Keratinocyte (primary cell): ENCODE results near the gene HES3.

Source experiments
- EZH2 ChIP-seq: IDR thresholded peaks from one replicate; pipeline ENCODE4 v1.6.1; 2012; ENCODE audit warnings: inconsistent platforms, mild to moderate bottlenecking, low read length, moderate library complexity
- TF ChIP-seq, protein P1 (sequence below), 3 experiments: IDR thresholded peaks in 1 of 3; conservative IDR thresholded peaks in 1 of 3; optimal IDR thresholded peaks in 1 of 3; 2 replicates in 2 of 3; 3 replicates in 1 of 3; pipeline versions ENCODE3 to v1.5.1; 2011; ENCODE audit warnings: low read length in 3 of 3, mild to moderate bottlenecking in 3 of 3, moderate library complexity in 2 of 3, control low read depth in 1 of 3, inconsistent platforms in 1 of 3; ENCODE audit not compliant: insufficient read depth in 2 of 3; ENCODE audit errors: extremely low read depth in 1 of 3

DNA sequence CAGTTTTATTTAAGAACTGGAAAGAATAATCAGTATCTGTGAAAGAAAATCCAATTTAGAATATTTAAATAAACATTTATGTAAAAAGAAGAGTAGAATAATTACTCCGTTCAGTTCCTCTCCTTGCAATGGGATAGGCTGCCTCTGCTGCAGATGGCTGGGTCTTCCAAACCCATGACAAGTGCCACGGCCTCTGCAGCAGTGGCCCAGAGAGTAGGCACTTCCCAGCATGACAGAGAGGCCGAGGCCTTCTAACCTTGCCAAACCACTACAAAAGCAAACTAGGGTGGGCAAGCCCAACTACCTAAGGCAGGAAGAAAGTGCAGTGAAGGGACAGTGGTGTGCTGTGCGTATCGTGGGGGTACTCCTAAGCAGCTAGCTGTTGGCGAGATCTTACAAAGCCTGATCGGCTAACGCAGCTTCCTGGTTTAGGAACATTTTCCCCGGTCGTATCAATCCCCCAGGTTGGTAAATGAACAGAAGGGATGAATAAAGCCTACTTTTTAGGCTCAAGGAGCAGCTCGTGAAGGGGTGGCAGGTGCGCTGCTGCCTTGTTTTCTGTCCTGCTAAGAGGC is 22.7 kb upstream of the HES3 start:
- TF ChIP-seq, protein P1, sequence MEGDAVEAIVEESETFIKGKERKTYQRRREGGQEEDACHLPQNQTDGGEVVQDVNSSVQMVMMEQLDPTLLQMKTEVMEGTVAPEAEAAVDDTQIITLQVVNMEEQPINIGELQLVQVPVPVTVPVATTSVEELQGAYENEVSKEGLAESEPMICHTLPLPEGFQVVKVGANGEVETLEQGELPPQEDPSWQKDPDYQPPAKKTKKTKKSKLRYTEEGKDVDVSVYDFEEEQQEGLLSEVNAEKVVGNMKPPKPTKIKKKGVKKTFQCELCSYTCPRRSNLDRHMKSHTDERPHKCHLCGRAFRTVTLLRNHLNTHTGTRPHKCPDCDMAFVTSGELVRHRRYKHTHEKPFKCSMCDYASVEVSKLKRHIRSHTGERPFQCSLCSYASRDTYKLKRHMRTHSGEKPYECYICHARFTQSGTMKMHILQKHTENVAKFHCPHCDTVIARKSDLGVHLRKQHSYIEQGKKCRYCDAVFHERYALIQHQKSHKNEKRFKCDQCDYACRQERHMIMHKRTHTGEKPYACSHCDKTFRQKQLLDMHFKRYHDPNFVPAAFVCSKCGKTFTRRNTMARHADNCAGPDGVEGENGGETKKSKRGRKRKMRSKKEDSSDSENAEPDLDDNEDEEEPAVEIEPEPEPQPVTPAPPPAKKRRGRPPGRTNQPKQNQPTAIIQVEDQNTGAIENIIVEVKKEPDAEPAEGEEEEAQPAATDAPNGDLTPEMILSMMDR (optimal IDR thresholded peaks at IDR 0.05 in 1 of 3, IDR thresholded peaks at IDR 0.05 in 1 of 3, conservative IDR thresholded peaks at IDR 0.05 in 1 of 3; ENCODE audit: extremely low read depth in 1 of 3, insufficient read depth in 2 of 3, low read length in 3 of 3) = no peak
- TF ChIP-seq EZH2 = no peak
